Naive B cell (primary cell): ENCODE results near the gene ANKRD6. TPM values are rescaled to one million over a fixed set of nuclear protein-coding genes. Genes with fewer than 3 reads are reported as not detected.

ENCODE experiments used
- ATAC-seq, 2 donors: fragments of 150-1000 bp; cut with Tn5 transposase; 2 replicates each; pipeline ENCODE4 v1.10.0; 2021; ENCODE audit warnings: low read depth in 2 of 2, mild to moderate bottlenecking in 2 of 2, moderate library complexity in 2 of 2
- DNase-seq: peaks from one replicate; pipeline ENCODE4 v3.0.0; 2022
- H3K27ac Mint-ChIP-seq, 6 donors: one replicate each; pipeline ENCODE4 v1.8.0; 2020 to 2022; ENCODE audit warnings: mild to moderate bottlenecking in 6 of 6, mixed read lengths in 6 of 6, moderate library complexity in 5 of 6, inconsistent platforms in 2 of 6
- H3K27me3 Mint-ChIP-seq, 3 donors: one replicate each; pipeline ENCODE4 v1.8.0; 2021 to 2022; ENCODE audit warnings: mixed read lengths in 3 of 3, mild to moderate bottlenecking in 1 of 3
- H3K36me3 Mint-ChIP-seq, 2 donors: one replicate each; pipeline ENCODE4 v1.8.0; 2020 to 2022; ENCODE audit warnings: mixed read lengths in 2 of 2, inconsistent platforms in 1 of 2, mild to moderate bottlenecking in 1 of 2
- H3K4me1 Mint-ChIP-seq, 3 donors: one replicate each; pipeline ENCODE4 v1.8.0; 2020 to 2022; ENCODE audit warnings: mixed read lengths in 3 of 3, inconsistent platforms in 1 of 3, mild to moderate bottlenecking in 1 of 3, moderate library complexity in 1 of 3
- H3K4me3 Mint-ChIP-seq, 8 donors: one replicate each; pipeline ENCODE4 v1.8.0; 2020 to 2022; ENCODE audit warnings: mild to moderate bottlenecking in 8 of 8, mixed read lengths in 8 of 8, moderate library complexity in 8 of 8, inconsistent platforms in 2 of 8
- H3K9me3 Mint-ChIP-seq, 7 donors: one replicate each; pipeline ENCODE4 v1.8.0; 2020 to 2022; ENCODE audit warnings: mixed read lengths in 7 of 7, mild to moderate bottlenecking in 5 of 7, inconsistent platforms in 2 of 7, moderate library complexity in 1 of 7
- polyA plus RNA-seq, 6 donors: library from polyadenylated mRNA; unstranded; fragments of 300-500 nt; fragmentation: Illumina TruSeq; gene quantifications; one replicate each; pipeline ENCODE4 v1.2.3, GENCODE V29; 2021; ENCODE audit warnings: low read depth in 6 of 6

The ANKRD6 gene
- polyA plus RNA-seq, 6 donors from 2014 or later, result 0.63 to 1.2 (median 1.1) TPM; not detected in 1

DNA sequence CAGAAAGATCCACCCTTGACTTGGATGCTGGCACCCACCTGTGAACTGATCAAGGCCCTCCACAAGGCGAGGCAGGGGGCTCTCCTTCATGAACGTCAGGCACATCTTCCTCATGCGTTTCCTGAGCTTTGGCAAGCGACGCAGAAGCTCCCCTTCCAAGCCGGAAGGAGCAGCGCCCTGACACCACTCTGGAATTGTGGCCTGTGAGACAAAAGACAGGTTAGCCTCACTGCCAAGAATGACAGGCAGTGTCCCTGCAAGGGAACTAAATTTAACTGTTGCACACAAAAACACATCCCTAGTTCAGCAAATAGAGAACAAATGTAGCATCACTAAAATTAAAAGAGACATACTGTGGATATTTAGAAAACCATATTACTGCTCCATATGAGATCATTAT lies 247.6 kb downstream of the ANKRD6 start:
- no peaks in the 10 kb centered on the region for H3K4me1 Mint-ChIP-seq
- no peaks in the 10 kb centered on the region for H3K27me3 Mint-ChIP-seq
- peaks cover 29 to 43% of the 10 kb centered on the region in 2 donors for H3K36me3 Mint-ChIP-seq
- no peaks in the 10 kb centered on the region for H3K9me3 Mint-ChIP-seq
- ATAC-seq, result no peak
- DNase-seq, result no peak
- H3K27ac Mint-ChIP-seq, result no peak overlapping the region
- peak overlapping the region in 1 of 8 donors; percentile 61 for H3K4me3 Mint-ChIP-seq

- Mint-ChIP-seq H3K4me3 (no peak overlapping the region), H3K36me3 (peaks cover 25 to 36% of the 10 kb centered on the region in 2 donors), H3K9me3 (no peaks in the 10 kb centered on the region)
Measured at GRCh38 chr6:89681983-89682564, 249.1 kb downstream of the ANKRD6 start.

GRCh38 chr6:89682991-89683390 lies 250.0 kb downstream of the ANKRD6 start:
- H3K4me3 Mint-ChIP-seq, result no peak overlapping the region
- H3K27me3 Mint-ChIP-seq, result no peaks in the 10 kb centered on the region
- DNase-seq (no peak), ATAC-seq (no peak)
- H3K4me1 Mint-ChIP-seq, result no peaks in the 10 kb centered on the region
- no peaks in the 10 kb centered on the region for H3K9me3 Mint-ChIP-seq
- no peak overlapping the region for H3K27ac Mint-ChIP-seq
- H3K36me3 Mint-ChIP-seq, result peaks cover 29 to 37% of the 10 kb centered on the region in 2 donors

More at GRCh38 chr6:89681983-89682564, 249.1 kb downstream of the ANKRD6 start:
- DNase-seq, result no peak
- H3K27ac Mint-ChIP-seq, result no peak overlapping the region
- no peaks in the 10 kb centered on the region for H3K4me1 Mint-ChIP-seq
- H3K27me3 Mint-ChIP-seq, result no peaks in the 10 kb centered on the region
- ATAC-seq, result no peak

Other genes with a start within 250 kb of the ANKRD6 start
- gene GABRR1, start 215.8 kb upstream of the ANKRD6 start, polyA plus RNA-seq, result not detected
- gene GABRR2, start 117.9 kb upstream of the ANKRD6 start, polyA plus RNA-seq, result under 1 TPM in 1 of 6 donors, not detected in 5; 0.49 TPM
- 100 to 1,000 TPM in 4 of 6 donors, 10 to 100 TPM in 2; 84.4 to 147 (median 112) TPM for gene UBE2J1, start 80.4 kb upstream of the ANKRD6 start, polyA plus RNA-seq
- gene RRAGD, start 20.9 kb upstream of the ANKRD6 start, polyA plus RNA-seq, result under 1 TPM; 0.21 to 0.68 (median 0.55) TPM
- 10 to 100 TPM; 67.2 to 99.8 (median 77.4) TPM for gene LYRM2, start 205.6 kb downstream of the ANKRD6 start, polyA plus RNA-seq